ENCODE measurements around the gene LILRB5. TPM values are rescaled to one million over a fixed set of nuclear protein-coding genes. Genes with fewer than 3 reads are reported as not detected.
"Not testable (repeated sequence)": the region's sequence is repeated elsewhere in the genome, so short reads cannot be mapped to it uniquely, and the experiment has no call there.

Gene LILRB5
- total RNA-seq, 4 donors from 2014 or later: 0.70 to 5.9 (median 3.3) TPM

- H3K27ac ChIP-seq: no peak overlapping the region
Measured at GRCh38 chr19:54229146-54229545, 27.9 kb downstream of the LILRB5 start.

GRCh38 chr19:54224619-54225018 lies 32.5 kb downstream of the LILRB5 start:
- H3K9me3 ChIP-seq; H3K36me3 ChIP-seq; intact Hi-C loops (cut with DNase I; ENCODE audit: low total_unique reads); ATAC-seq; H3K4me3 ChIP-seq; H3K27me3 ChIP-seq; DNase-seq; H3K27ac ChIP-seq; H3K4me1 ChIP-seq; in situ Hi-C loops (cut with MboI; ENCODE audit: low sequenced_read_pairs in 4 of 4): not testable (repeated sequence)

More at GRCh38 chr19:54229146-54229545, 27.9 kb downstream of the LILRB5 start:
- ATAC-seq: no peak
- in situ Hi-C loops (cut with MboI; ENCODE audit: low sequenced_read_pairs in 4 of 4): no loop called here
- Histone ChIP-seq H3K4me3 (no peak overlapping the region), H3K9me3 (no peaks in the 10 kb centered on the region), H3K36me3 (no peaks in the 10 kb centered on the region), H3K27me3 (peaks cover 0 to 5% (median 3%) of the 10 kb centered on the region in 3 donors), H3K4me1 (no peaks in the 10 kb centered on the region)
- no peak for DNase-seq
- intact Hi-C loops (cut with DNase I; ENCODE audit: low total_unique reads): no loop called here
- TF ChIP-seq CTCF (IDR thresholded peaks at IDR 0.05 in 4 of 5, conservative IDR thresholded peaks at IDR 0.05 in 1 of 5) (no peak), POLR2A (IDR thresholded peaks at IDR 0.05) (no peak)

GRCh38 chr19:54223937-54224281 lies 33.2 kb downstream of the LILRB5 start:
- ATAC-seq; in situ Hi-C loops (cut with MboI; ENCODE audit: low sequenced_read_pairs in 4 of 4); DNase-seq; H3K4me1 ChIP-seq; H3K36me3 ChIP-seq; H3K27ac ChIP-seq; H3K9me3 ChIP-seq; H3K27me3 ChIP-seq; H3K4me3 ChIP-seq: not testable (repeated sequence)
- intact Hi-C loops (cut with DNase I; ENCODE audit: low total_unique reads): loop anchor here (2.0 kb wide), 1 partner anchor 23 kb away; no protein-coding TSS in a partner anchor

GRCh38 chr19:54223277-54223936 lies 33.7 kb downstream of the LILRB5 start:
- in situ Hi-C loops (cut with MboI; ENCODE audit: low sequenced_read_pairs in 4 of 4); ATAC-seq; H3K4me1 ChIP-seq; H3K36me3 ChIP-seq; DNase-seq; H3K9me3 ChIP-seq; H3K27ac ChIP-seq; H3K4me3 ChIP-seq; H3K27me3 ChIP-seq: not testable (repeated sequence)
- intact Hi-C loops (cut with DNase I; ENCODE audit: low total_unique reads): loop anchor here (2.0 kb wide), 1 partner anchor 23 kb away; no protein-coding TSS in a partner anchor

DNA sequence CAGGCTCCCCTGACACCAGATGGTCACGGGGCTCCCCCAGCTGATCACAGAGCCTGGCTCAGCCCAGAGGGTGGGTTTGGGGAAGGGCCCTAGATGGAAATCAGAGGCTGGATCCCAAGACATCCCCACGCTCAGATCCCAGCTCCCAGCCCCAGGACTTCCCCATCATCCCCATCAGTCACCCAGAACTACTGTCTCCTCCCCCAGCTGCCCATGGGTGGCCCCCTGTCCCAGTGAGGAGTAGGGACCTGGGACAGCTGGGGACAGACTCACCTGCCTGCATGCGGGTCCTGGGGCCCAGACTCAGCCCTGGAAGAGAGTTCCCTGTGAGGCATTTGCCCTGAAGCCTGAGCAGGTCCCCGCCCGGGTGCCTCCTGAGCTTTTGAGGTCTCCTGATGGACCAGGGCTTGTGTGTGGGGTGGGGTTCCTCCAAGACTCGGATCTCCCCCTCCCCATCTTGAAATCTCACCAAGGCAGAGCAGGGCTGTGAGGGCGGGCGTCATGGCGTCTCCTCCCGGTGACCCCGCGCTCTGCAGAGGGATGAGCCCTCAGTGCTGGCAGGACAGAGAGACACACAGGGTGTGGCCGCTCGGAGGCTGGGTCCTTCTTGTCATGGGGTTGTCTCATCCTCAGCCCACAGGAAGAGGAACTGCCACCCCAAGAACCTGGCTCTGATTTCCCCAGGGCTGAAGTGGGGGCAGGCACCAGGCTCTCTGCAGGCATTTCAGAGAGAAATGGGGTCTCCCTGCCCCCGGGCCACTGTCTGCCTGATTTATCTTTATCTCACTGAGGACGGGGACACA lies 34.4 kb downstream of the LILRB5 start, which contains the start of gene LILRB3:
TSS of gene LILRB3 (minus strand) at position 534 of the 803 bp plus-strand sequence. CDS start at position 503, 31 bp downstream.
- H3K27me3 ChIP-seq; in situ Hi-C loops (cut with MboI; ENCODE audit: low sequenced_read_pairs in 4 of 4); DNase-seq; H3K36me3 ChIP-seq; H3K4me1 ChIP-seq; H3K9me3 ChIP-seq; H3K27ac ChIP-seq; ATAC-seq: not testable (repeated sequence)
- peak within 1 kb of the TSS in 1 of 4 donors; percentile 22 for H3K4me3 ChIP-seq
- intact Hi-C loops (cut with DNase I; ENCODE audit: low total_unique reads): loop anchor here (2.0 kb wide), 1 partner anchor 24 kb away; no protein-coding TSS in a partner anchor

GRCh38 chr19:54221947-54222346 lies 35.1 kb downstream of the LILRB5 start:
- H3K4me1 ChIP-seq; in situ Hi-C loops (cut with MboI; ENCODE audit: low sequenced_read_pairs in 4 of 4); H3K27me3 ChIP-seq; H3K4me3 ChIP-seq; ATAC-seq; DNase-seq; H3K36me3 ChIP-seq; H3K9me3 ChIP-seq; H3K27ac ChIP-seq: not testable (repeated sequence)
- intact Hi-C loops (cut with DNase I; ENCODE audit: low total_unique reads): loop anchor here (2.0 kb wide), 1 partner anchor 25 kb away; no protein-coding TSS in a partner anchor

DNA sequence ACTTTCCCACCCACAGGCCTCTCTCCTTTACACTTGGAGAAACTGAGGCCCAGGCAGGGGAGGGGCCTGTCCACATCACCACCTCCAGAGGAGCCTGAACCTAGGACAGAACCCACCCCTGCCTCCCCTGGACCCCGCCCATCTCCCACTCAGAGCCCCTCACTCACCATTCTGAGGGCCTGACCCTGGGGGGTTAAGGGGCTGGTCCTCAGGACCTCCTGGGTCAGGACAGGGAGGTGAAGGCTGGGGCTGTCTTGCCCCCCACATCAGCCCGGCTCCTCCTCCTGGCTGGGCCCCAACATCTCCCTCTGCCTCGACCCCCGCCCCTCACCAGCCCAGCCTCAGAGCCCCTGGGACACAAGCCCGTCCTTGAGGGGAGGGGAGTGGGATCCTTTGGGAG lies 37.4 kb downstream of the LILRB5 start:
- intact Hi-C loops (cut with DNase I; ENCODE audit: low total_unique reads); H3K27ac ChIP-seq; H3K9me3 ChIP-seq; DNase-seq; H3K4me3 ChIP-seq; H3K4me1 ChIP-seq; H3K36me3 ChIP-seq; ATAC-seq; H3K27me3 ChIP-seq; in situ Hi-C loops (cut with MboI; ENCODE audit: low sequenced_read_pairs in 4 of 4): not testable (repeated sequence)
